ENCODE measurements around the gene LRP2BP.

- no peak for TF ChIP-seq SIN3A (IDR thresholded peaks at IDR 0.05; ENCODE audit: borderline replicate concordance, insufficient read depth, low read depth, low read length)
- no peak for TF ChIP-seq CTCF (IDR thresholded peaks at IDR 0.05)
- no peak for TF ChIP-seq POLR2AphosphoS5 (IDR thresholded peaks at IDR 0.05; ENCODE audit: low read depth, low read length)
Observed at GRCh38 chr4:185421366-185422124, 25.8 kb upstream of the LRP2BP start.

Data from Panc1 (cell line).